CD14-positive monocyte (primary cell): ENCODE results near the gene EZH1. TPM values are rescaled to one million over a fixed set of nuclear protein-coding genes. Genes with fewer than 3 reads are reported as not detected.
A peak's percentile ranks its signal among the peaks of the same experiment; 100 is the strongest.

Experiments used
- DNase-seq, 3 donors: peaks; one replicate each; pipeline ENCODE4 v3.0.0-alpha.2; 2011 to 2022
- H2AFZ ChIP-seq: 2 replicates; pipeline ENCODE4 v1.6.0; 2012; ENCODE audit warnings: mild to moderate bottlenecking, low read depth, low read length, inconsistent platforms; ENCODE audit not compliant: insufficient read depth, poor library complexity, severe bottlenecking
- H3K27ac ChIP-seq, 2 donors: 1 replicate in 1 of 2; 2 replicates in 1 of 2; pipeline ENCODE4 v1.5.1; 2012 to 2013; ENCODE audit warnings: low read length in 2 of 2, control low read depth in 1 of 2, inconsistent platforms in 1 of 2, low read depth in 1 of 2, mild to moderate bottlenecking in 1 of 2
- H3K27me3 ChIP-seq, 2 donors: one replicate each; pipeline versions ENCODE4 v1.6.0 to v1.6.1; 2011 to 2013; ENCODE audit warnings: low read length in 2 of 2; ENCODE audit not compliant: control insufficient read depth in 2 of 2, insufficient read depth in 2 of 2
- H3K36me3 ChIP-seq, 2 donors: replicated peaks in 1 of 2; 1 replicate in 1 of 2; 2 replicates in 1 of 2; pipeline versions ENCODE4 v1.5.1 to v1.6.1; 2012 to 2013; ENCODE audit warnings: low read length in 2 of 2, control low read depth in 1 of 2, inconsistent platforms in 1 of 2, mild to moderate bottlenecking in 1 of 2; ENCODE audit not compliant: insufficient read depth in 2 of 2, control insufficient read depth in 1 of 2
- H3K4me1 ChIP-seq, 2 donors: 1 replicate in 1 of 2; 2 replicates in 1 of 2; pipeline versions ENCODE4 v1.5.1 to v1.6.1; 2012 to 2013; ENCODE audit warnings: low read length in 2 of 2, control low read depth in 1 of 2, inconsistent platforms in 1 of 2, mild to moderate bottlenecking in 1 of 2, moderate library complexity in 1 of 2; ENCODE audit not compliant: insufficient read depth in 2 of 2, control insufficient read depth in 1 of 2
- H3K4me2 ChIP-seq: replicated peaks from 2 replicates; pipeline ENCODE3; 2012; ENCODE audit warnings: low read length, moderate library complexity, mild to moderate bottlenecking; ENCODE audit not compliant: poor library complexity, severe bottlenecking; ENCODE audit errors: extremely low read depth
- H3K4me3 ChIP-seq, 3 experiments: fragments of 200-600 bp in 1 of 3; sonication (generic) in 1 of 3; replicated peaks in 1 of 3; 1 replicate in 2 of 3; 2 replicates in 1 of 3; pipeline ENCODE4 v1.5.1; 2011 to 2013; ENCODE audit warnings: low read length in 3 of 3, mild to moderate bottlenecking in 3 of 3, control low read depth in 2 of 3, low read depth in 2 of 3, inconsistent platforms in 1 of 3, moderate library complexity in 1 of 3
- H3K79me2 ChIP-seq: 2 replicates; pipeline ENCODE4 v1.6.0; 2012; ENCODE audit warnings: mild to moderate bottlenecking, control low read depth, inconsistent platforms, low read length, moderate library complexity; ENCODE audit not compliant: insufficient read depth
- H3K9ac ChIP-seq: 2 replicates; pipeline ENCODE4 v1.6.0; 2017; ENCODE audit warnings: low read length, mild to moderate bottlenecking; ENCODE audit not compliant: insufficient read depth, poor library complexity, severe bottlenecking
- H3K9me3 ChIP-seq, 2 donors: replicated peaks in 1 of 2; 1 replicate in 1 of 2; 2 replicates in 1 of 2; pipeline versions ENCODE4 v1.5.1 to v1.6.1; 2012 to 2013; ENCODE audit warnings: low read length in 2 of 2, control low read depth in 1 of 2; ENCODE audit not compliant: control insufficient read depth in 1 of 2, insufficient read depth in 1 of 2
- H4K20me1 ChIP-seq: 2 replicates; pipeline ENCODE4 v1.6.0; 2012; ENCODE audit warnings: mild to moderate bottlenecking, low read length, control low read depth, moderate library complexity; ENCODE audit not compliant: insufficient read depth
- H3K27ac Mint-ChIP-seq, 7 donors: one replicate each; pipeline ENCODE4 v1.8.0; 2020; ENCODE audit warnings: mild to moderate bottlenecking in 7 of 7, mixed read lengths in 7 of 7, moderate library complexity in 6 of 7, inconsistent platforms in 2 of 7
- H3K27me3 Mint-ChIP-seq, 3 donors: one replicate each; pipeline ENCODE4 v1.8.0; 2021 to 2022; ENCODE audit warnings: low read depth in 3 of 3, mild to moderate bottlenecking in 3 of 3, mixed read lengths in 3 of 3, moderate library complexity in 3 of 3, inconsistent platforms in 1 of 3
- H3K36me3 Mint-ChIP-seq, 2 donors: one replicate each; pipeline ENCODE4 v1.8.0; 2020; ENCODE audit warnings: mixed read lengths in 2 of 2, inconsistent platforms in 1 of 2, mild to moderate bottlenecking in 1 of 2
- H3K4me1 Mint-ChIP-seq: one replicate; pipeline ENCODE4 v1.8.0; 2020; ENCODE audit warnings: mild to moderate bottlenecking, mixed read lengths
- H3K4me3 Mint-ChIP-seq, 2 donors: one replicate each; pipeline ENCODE4 v1.8.0; 2020; ENCODE audit warnings: mild to moderate bottlenecking in 2 of 2, mixed read lengths in 2 of 2, moderate library complexity in 1 of 2
- H3K9me3 Mint-ChIP-seq, 7 donors: one replicate each; pipeline ENCODE4 v1.8.0; 2020 to 2022; ENCODE audit warnings: mixed read lengths in 7 of 7, mild to moderate bottlenecking in 6 of 7, moderate library complexity in 6 of 7, inconsistent platforms in 2 of 7
- WGBS: methylation state at CpG from one replicate; pipeline ENCODE4 v1.1.5; 2013; ENCODE audit warnings: missing lambda C conversion rate; ENCODE audit not compliant: insufficient coverage; 5-methylcytosine and 5-hydroxymethylcytosine counted together
- intact Hi-C, 2 donors: fragments of 100-400 bp; cut with micrococcal nuclease; formaldehyde crosslinking; loops; one replicate each; pipeline versions ENCODE4 v1.15.0 to v1.15.1; 2023
- polyA plus RNA-seq, 3 donors: library from polyadenylated mRNA; depleted of rRNA in 1 of 3; unstranded in 2 of 3; stranded (reverse) in 1 of 3; fragments of 300-500 nt in 2 of 3; fragments of >200 nt in 1 of 3; fragmentation: Illumina TruSeq in 2 of 3; gene quantifications; 1 replicate in 2 of 3; 2 replicates in 1 of 3; pipeline ENCODE4 v1.2.3, GENCODE V29; 2012 to 2021
- TF ChIP-seq, protein P1 (sequence below): fragments of 200-600 bp; IDR thresholded peaks from one replicate; pipeline ENCODE4 v1.8.0; 2022; ENCODE audit warnings: antibody characterized with exemption, mild to moderate bottlenecking

The EZH1 gene
- polyA plus RNA-seq, 3 donors, result 12.3 to 169 (median 17.8) TPM

DNA sequence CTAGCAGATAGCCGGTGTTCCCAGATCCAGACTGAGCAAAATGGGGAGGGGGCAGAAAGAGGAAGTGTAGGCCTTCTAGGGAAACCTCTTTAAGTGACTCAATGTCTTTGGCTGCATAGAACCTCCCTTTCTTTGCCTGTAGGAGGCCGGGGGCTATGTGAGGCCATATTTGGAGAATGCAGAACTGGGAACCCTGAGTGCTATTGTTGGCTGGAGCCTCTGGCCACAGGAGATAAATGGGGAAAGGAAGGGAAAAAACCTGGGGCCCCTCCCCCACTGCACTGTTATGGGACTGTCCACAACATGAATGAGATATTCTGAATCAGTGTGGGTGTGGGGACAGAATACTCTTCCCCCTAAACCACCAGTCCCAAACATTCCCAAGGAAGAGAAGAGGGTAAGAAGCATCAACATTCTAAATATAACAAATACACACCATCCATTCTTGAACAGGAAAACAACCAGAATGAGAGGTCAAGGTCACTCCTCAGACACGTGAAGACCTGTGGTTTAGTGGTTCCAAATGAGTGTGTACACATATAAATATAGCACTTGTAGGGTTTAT lies 30.8 kb upstream of the EZH1 start:
- WGBS, result 90% methylated on average over 2 of the region's 3 CpGs
- intact Hi-C loops, result no loop called here
- no peak overlapping the region for H3K4me2 ChIP-seq
- peaks cover 9% of the 10 kb centered on the region for H3K79me2 ChIP-seq
- H3K36me3 Mint-ChIP-seq, result peaks cover 47 to 55% of the 10 kb centered on the region in 2 donors
- H3K4me3 Mint-ChIP-seq, result no peak overlapping the region
- DNase-seq, result peak in 1 of 3 donors; percentile 50
- H4K20me1 ChIP-seq, result no peaks in the 10 kb centered on the region
- peaks cover 0 to 3% (median 0%) of the 10 kb centered on the region in 7 donors for H3K9me3 Mint-ChIP-seq
- H2AFZ ChIP-seq, result no peak overlapping the region
- H3K4me3 ChIP-seq, result no peak overlapping the region
- H3K27me3 Mint-ChIP-seq, result peaks cover 11 to 19% (median 13%) of the 10 kb centered on the region in 3 donors
- H3K27ac Mint-ChIP-seq, result no peak overlapping the region
- H3K9me3 ChIP-seq, result no peaks in the 10 kb centered on the region
- no peak overlapping the region for H3K9ac ChIP-seq
- H3K27me3 ChIP-seq, result peaks cover under 1 to 11% of the 10 kb centered on the region in 2 donors
- H3K36me3 ChIP-seq, result peaks cover 40 to 48% of the 10 kb centered on the region in 2 donors
- TF ChIP-seq, protein P1, sequence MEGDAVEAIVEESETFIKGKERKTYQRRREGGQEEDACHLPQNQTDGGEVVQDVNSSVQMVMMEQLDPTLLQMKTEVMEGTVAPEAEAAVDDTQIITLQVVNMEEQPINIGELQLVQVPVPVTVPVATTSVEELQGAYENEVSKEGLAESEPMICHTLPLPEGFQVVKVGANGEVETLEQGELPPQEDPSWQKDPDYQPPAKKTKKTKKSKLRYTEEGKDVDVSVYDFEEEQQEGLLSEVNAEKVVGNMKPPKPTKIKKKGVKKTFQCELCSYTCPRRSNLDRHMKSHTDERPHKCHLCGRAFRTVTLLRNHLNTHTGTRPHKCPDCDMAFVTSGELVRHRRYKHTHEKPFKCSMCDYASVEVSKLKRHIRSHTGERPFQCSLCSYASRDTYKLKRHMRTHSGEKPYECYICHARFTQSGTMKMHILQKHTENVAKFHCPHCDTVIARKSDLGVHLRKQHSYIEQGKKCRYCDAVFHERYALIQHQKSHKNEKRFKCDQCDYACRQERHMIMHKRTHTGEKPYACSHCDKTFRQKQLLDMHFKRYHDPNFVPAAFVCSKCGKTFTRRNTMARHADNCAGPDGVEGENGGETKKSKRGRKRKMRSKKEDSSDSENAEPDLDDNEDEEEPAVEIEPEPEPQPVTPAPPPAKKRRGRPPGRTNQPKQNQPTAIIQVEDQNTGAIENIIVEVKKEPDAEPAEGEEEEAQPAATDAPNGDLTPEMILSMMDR, result no peak
- H3K27ac ChIP-seq, result no peak overlapping the region
- H3K4me1 Mint-ChIP-seq, result peaks cover 22% of the 10 kb centered on the region
- peaks cover 11 to 13% of the 10 kb centered on the region in 2 donors for H3K4me1 ChIP-seq

DNA sequence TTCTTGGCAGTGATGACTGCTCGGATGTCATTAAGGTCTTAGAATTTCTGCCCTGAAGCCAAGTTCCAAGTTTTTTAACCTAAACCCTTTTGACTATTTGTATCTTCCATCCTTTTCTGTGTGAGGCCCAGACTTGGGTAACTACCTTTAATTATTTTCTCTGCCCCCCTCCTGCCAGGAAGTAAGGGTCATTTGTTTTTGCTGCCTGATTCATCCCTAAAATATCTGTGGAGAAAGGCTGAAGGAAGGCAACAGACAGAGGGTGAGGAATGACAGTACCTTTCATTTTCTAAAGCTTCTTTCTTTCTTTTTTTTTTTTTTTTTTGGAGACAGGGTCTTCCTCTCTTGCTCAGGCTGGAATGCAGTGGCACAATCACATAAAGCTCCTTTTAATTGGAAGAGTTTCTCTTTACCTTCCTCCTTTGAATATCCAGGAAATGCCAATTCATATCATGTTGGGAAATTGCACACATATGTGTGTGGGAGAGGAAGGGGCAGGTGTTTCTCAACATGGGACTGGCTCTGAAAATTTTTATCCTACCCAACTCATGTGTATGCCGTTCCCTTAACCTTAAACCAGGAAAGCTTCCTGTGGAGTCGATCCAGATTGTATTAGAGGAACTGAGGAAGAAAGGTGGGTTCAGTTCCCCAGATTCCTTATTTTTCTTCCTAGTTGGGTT lies 29.4 kb upstream of the EZH1 start:
- Mint-ChIP-seq H3K4me1 (peaks cover 17% of the 10 kb centered on the region), H3K9me3 (peaks cover 0 to 3% (median 0%) of the 10 kb centered on the region in 7 donors), H3K27me3 (peaks cover under 1 to 7% (median 3%) of the 10 kb centered on the region in 3 donors), H3K36me3 (peaks cover 39 to 45% of the 10 kb centered on the region in 2 donors), H3K27ac (peak overlapping the region in 4 of 7 donors; percentile 94 to 97 (median 96)), H3K4me3 (peak overlapping the region; percentile 100)
- peaks cover 11 to 13% of the 10 kb centered on the region in 2 donors for H3K4me1 ChIP-seq
- no peaks in the 10 kb centered on the region for H3K9me3 ChIP-seq
- intact Hi-C loops, result loop anchor here in 1 of 2 donors (5.0 kb wide), 1 partner anchor 48 kb away; the partner anchor contains the start of gene BECN1
- peak overlapping the region; percentile 86 for H3K4me2 ChIP-seq
- peak overlapping the region; percentile 69 to 90 for H3K27ac ChIP-seq
- H3K36me3 ChIP-seq, result peaks cover 35 to 42% of the 10 kb centered on the region in 2 donors
- peaks cover 9% of the 10 kb centered on the region for H3K79me2 ChIP-seq
- H3K4me3 ChIP-seq, result peak overlapping the region; percentile 89 to 94 (median 94)
- no peaks in the 10 kb centered on the region for H3K27me3 ChIP-seq
- no peaks in the 10 kb centered on the region for H4K20me1 ChIP-seq
- H3K9ac ChIP-seq, result peak overlapping the region; percentile 87
- no peak for DNase-seq
- peak overlapping the region; percentile 90 for H2AFZ ChIP-seq
- whole genome bisulfite sequencing, result 100% methylated on average over 1 of the region's 3 CpGs
- TF ChIP-seq, protein P1, result no peak
